Cortex of kidney (tissue), 1 donor: Measurements from ENCODE around the gene PODN.

Experiments
- DNase-seq: peaks from one replicate; lab custom pipeline; 2025; lab: John Stamatoyannopoulos, UW

The PODN gene

DNA sequence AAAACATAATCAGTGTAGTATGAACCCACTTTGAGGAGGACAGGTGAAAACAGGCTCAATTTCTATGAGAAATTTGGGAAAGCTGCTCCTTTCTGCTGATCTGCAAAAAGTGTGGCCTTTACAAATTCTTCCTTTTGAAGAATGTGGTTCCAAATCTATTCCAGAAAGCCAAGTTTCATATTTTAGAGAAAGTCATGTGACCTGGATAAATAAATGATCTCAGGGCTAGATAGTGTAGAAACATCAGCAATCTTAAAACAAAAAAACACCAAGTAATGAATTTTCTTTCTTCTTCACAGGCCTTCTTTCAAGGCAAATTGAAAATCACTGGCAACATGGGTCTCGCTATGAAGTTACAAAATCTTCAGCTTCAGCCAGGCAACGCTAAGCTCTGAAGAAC is 11.7 kb upstream of the PODN start:
- DNase-seq: no peak

DNA sequence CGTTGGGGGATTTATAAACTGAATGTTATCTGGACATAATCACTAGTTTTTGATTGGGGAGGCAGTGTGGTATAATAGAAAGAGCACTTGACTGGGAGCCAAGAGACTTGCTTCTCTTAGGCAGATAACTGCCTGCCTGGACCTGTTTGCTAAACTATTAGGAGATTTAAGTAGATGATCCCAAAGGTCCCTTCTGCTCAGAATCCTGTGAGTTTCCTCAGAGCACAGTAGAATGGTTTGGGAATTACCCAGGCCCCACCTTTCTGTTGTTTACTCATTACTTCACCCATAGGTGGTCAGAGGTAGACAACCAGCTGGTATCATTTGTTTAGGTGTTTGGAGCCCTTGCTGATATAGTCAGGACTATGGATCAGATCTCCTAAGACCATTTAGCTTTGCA is 10.3 kb upstream of the PODN start:
- no peak for DNase-seq

DNA sequence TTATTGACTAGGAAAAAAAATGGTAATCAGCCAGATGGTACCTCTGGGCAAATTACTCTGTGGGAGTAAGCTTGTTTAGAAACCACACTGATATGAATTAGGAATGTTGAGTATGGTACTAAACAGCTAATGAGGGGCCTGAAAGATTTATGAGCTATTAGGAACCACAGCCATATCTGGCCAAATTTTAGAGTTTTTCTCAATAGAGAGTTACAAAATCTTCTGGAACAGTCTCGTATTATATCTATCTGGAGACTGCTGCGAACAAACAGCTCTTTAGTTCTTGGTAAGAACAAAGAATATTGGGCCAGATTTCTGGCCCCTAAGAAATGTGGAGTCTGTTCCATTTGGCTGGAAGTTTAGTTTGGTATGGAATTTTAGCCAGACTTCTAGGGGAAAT is 4.9 kb upstream of the PODN start:
- DNase-seq: no peak

DNA sequence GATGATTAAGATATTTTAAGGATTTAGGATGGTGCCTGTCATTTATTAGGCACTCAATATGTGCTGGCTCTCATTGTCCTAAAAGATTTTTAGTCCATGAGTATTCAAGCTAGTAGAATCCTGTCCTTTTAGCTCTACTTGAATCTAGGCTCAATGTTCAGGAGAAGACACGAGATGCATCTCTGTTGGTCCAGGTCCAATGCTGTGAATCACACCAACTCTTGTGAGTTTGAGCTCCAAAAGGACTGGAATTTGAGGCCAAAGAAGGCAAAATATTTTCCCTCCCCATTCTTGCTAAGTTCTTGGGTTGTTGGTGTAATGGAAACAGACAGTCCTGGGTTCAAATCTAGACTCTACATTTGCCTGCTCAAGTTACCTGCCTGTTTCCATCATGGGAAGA is 1.4 kb upstream of the PODN start:
- DNase-seq: no peak

DNA sequence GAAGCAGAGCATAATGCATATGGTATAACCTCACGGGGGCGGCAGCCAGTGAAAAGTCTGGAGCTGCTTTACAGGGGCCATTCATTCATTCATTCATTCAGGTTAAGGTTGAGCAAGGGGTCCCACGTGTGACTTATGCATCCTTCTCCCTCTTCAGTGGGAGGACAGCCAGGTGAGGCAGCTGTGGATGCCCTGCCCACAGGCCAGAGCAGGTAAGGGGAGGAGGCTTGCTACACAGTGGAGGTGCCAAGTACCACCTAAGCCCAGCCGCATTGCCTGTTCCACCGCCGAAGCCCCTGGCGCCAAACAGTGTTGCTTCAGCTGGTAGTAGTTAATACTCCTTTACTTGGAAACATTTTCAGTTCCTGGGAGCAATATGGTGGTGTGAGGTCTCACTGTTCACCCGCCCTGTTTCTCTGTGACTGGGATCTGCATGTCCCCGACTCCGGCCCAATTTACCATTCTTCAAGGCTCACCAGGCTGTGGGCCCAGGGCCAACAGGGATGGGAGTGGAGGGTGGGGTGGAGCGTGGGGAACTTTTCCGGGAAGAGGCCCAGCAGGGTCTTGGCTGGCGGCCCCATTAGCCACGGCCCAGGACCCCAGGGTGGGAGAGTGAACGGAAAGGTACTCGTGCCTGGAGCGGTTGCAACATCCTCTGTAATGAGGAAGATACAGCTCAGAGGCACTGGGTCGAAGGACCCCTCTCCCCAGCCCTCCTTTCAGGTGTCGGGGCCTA is 722 bp upstream of the PODN start:
- no peak for DNase-seq

DNA sequence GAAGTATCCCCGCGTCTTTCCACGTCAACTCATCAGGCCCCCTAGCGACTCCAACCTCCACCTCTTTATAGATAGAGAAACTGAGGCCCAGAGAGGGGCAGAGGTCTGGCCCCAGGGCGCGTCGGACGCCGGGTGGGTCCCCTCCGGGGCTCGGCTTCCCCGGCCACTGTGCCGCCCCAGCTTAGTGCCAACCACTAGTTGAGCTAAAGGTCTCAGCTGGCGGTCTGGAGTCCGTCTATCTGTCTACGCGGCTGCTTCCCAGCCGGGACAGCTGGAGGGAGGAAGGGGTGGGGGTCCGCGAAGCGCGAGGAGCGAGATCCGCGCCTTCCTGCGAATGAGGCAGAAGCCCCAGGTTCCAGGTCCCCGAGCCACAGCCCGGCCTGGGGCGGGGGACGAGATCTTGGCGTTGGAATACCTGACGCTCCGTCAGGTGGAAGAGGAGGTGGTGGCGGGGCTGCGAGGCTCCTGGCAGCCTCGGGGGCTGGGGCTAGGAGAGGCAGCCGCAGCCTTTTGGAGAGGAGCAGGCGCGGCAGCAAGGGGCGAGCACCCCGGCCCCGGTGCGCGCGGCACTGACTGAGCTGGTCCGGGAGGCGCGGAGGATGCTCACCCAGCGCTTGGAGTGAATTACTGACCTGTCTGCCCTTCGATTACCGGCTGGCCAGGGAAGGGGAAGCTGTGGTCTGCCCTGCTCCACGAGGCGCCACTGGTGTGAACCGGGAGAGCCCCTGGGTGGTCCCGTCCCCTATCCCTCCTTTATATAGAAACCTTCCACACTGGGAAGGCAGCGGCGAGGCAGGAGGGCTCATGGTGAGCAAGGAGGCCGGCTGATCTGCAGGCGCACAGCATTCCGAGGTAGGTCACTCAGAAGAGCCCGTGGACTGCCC is 937 bp downstream of the PODN start:
- DNase-seq: no peak

DNA sequence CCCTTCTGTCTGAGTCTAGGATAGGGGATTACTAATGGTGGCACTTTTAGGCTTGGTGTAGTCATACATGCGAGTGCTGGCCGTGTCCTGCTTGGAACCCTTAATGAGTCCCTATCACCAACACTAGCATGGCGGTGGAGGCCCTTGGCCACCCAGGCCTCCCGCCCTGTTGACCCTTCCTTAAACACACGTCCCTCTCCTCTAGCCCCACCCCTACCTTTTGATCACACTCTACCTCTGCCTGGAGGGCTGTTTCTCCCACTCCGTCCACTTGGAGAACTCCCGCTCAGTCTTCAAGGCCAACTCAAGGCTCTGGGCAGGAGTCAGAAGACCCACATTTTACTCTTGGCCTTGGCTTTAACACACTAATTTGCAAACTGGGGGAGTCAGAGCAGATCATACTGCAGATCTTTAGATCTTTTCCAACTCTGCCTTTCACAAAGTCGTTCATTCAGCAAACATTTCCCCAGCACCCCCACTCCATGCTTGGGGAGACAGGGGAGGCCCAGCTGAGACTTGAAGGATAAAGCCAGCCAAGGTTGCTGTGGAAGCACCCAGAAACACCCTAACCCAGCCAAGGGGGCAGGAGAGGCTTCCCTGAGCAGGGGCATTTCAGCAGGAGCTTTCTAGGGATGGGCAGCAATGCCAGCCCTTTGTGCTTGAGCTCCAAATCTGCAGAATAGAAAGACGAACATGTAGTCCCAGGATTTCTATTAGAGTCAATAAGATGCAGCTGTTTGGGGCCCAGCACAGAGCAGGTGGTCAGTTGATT is 1.9 kb downstream of the PODN start:
- no peak for DNase-seq

DNA sequence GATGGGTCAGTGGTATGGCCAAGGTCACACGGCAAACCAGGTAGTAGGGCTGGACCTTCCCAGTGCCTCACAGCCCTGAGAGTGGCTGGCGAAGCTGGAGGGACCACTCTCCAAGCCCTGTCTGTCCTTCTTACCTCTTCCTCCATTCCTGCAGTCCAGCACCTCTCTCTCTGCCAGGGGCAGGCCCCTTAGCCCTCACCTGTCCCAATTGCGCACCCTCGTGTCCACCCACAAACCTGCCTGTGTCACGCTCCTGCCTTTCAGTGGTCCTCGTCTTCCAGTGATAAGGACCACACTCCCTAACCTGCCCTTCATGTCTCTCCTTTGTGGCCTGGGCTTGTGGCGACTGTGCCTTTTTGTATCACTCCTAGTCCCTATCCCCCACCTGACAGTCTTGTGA is 3.4 kb downstream of the PODN start:
- no peak for DNase-seq

DNA sequence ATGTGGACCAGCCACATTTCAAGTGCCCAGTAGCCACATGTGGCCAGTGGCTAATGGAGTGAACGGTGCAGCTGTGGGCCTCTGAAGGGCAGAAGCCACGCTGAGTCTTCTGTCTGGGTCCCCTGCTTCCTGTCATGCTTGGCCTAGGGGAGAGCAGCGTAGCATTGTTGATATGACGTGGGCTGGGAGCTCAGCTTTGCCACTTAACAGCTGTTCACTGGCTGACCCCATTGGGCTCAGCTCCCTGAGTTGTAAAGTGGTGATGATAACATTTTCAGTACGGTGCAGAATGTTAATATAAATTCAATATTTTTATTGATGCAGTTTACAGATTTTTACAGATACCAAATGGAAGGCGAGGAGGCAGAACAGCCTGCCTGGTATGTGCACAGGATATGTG is 4.5 kb downstream of the PODN start:
- no peak for DNase-seq

DNA sequence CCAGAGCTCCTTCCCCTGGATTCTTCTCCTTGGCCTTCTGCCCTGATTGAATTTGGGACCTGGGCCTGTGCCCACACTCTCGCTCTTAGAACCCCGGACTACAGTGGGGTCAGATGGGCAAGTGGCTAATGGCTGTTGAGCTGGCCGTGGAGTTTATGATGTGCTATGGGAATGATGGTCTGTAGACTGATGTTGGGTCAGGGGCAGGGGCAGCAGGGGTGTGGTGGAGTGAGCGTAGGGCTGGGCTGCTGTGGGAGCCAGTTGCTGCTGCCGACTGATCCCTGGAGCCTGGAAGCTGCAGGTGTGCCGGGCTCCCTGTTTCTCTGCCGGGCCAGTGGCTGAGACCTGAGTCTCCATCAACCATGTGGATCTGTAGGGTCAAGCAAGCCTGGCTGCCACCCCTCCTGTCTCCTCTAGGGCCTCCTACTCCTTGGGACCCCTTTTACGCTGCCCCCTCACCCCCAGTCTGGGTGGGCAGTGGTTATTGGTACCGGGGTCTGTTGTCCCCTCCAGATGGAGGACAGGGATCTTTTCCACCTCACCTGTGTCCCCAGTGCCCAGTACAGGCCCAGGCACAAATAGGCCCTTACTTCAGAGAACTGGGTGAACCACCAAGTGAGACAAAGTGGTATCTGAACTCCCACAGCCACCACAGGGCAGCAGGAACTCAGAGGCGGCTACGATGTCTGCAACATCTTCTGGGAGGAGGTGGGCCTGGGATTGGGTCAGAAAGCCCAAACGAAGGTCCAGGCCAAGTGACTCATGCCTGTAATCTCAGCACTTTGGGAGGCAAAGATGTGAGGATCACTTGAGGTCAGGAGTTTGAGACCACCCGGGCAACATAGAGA is 5.1 kb downstream of the PODN start:
- DNase-seq: no peak

DNA sequence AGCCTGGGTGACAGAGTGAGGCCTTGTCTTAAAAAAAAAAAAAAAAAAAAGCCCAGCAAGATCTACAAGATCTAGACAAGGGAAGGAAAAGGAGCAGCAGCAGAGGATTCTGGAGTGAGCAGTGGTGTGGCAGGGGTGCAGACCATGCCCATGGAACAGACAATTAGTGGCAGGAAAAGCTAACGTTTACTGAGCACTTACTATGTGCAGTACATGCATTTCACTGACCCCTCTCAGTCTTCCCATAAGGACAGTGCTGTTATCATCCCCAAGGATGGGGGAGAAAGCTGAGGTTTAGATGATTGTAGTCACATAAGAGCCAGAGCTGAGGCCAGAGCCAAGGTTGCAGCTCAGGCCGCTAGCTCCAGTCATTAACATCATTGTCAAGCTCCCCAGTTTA is 5.9 kb downstream of the PODN start:
- no peak for DNase-seq

DNA sequence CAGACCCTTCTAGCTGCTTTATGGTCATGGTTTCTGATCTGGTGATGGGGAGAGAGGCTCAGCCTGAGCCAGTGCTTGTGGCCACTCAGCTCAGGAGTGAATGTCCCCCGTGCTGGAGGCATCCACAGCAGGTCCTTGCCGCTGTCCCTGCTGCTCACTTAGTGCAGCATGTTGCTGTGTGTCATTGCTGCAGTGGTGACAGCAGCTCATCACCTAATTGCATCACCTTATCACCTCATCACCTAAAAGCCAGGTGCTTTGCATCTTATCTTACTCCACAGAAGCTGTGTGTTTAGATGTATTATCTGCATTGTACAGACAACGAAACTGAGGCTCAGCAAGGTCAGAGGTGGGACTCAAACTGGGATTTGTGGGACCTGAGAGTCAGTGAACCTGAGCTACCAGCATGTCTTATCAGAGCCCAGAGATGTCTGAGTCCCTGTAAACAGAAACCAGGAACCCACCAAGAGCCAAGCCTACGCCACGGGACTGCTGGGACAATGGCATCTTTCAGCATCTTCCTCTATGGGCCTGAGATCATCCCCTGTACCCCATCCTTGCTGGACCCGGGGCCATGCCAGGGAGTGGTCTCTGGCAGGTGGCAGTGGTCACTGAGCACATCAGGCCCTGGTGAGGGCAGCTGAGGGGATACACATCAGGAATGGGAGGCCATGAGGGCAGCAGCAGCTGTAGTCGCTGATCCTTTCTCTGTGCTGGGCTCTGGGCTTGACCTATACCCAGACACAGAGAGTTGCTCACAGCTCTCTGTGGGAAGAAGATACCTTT is 6.5 kb downstream of the PODN start:
- DNase-seq: no peak

DNA sequence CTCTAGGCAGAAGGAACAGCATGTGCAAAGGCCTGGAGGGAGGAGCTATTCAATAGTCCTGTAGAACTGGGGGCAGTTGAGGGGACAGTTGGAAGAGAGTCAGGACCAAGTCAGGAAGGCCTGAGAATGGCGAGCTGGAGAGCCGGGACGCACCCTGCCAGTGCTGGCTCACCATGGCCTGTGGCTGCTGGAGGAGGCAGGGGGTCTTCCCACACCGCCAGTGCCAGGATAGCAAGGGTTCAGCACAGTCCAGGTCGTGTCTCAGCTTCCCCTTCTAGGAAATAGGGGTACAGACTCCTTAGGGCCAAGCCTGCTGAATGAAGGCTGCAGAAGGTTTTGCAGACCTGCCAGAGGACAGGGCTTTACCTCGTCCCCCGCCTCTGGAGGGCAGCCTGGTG is 7.3 kb downstream of the PODN start:
- DNase-seq: no peak

DNA sequence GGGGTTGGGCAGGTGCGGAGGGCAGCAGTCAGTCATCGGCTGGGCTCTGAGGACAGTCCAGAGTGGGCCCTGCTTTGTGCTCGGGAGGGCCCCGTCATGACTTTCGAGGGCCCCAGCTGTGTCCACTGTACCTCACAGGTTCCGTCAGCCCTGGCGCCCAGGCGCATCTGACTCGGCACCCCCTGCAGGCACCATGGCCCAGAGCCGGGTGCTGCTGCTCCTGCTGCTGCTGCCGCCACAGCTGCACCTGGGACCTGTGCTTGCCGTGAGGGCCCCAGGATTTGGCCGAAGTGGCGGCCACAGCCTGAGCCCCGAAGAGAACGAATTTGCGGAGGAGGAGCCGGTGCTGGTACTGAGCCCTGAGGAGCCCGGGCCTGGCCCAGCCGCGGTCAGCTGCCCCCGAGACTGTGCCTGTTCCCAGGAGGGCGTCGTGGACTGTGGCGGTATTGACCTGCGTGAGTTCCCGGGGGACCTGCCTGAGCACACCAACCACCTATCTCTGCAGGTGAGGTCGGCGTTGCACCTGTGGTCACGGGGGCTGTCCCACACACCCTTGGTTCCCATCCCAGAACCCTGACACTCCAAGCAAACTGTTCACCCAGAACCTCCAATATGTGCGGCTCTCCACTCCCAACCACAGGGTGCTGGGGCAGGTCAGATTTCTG is 7.8 kb downstream of the PODN start:
- DNase-seq: no peak

DNA sequence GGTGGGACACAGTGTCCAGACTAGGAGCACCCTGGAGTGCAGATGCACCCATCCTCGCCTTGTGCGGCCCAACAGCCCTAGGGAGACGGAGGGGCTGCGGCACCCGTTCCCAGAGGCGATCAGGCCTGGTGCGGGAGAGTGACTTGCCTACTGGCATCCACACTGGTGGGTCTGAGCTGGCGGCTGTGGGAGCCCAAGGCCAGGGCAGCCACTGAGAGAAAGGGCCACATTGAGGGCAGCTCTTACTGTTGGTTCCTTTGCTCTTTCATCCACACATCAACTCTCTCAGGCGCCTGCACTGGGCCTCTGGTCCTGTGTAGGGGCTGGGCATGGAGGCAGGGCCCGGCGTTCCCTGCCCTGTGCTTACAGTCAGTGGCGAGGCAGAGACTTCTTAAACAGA is 8.6 kb downstream of the PODN start:
- DNase-seq: no peak

DNA sequence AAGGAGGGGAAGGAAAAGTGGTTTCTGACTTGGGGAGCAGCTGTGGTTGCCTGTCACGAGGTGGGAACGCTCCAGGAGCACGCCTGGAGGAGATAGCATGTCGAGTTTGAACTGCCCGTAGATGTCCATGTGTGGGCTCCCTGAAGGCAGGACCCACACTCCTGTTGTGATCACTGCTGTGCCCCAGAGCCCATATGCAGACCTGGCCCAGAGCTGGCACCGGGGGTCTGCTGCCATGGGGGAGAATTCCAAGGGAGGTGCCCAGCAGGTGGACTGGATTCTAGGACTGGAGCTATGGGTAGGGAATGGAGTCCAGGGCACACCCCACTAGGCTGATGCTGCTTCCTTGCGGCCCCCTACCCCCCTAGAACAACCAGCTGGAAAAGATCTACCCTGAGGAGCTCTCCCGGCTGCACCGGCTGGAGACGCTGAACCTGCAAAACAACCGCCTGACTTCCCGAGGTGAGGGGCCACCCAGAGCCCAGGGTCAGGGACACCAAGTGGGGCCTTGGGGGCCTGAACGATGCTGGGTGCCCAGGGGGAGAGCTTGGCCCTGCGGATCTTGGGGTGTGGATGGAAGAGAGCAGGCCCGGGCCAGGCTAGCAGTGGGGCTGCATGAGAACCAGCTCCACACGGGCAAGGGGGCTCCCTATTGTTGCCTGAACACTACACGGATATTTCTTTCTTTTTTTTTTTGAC is 9.3 kb downstream of the PODN start:
- DNase-seq: no peak

DNA sequence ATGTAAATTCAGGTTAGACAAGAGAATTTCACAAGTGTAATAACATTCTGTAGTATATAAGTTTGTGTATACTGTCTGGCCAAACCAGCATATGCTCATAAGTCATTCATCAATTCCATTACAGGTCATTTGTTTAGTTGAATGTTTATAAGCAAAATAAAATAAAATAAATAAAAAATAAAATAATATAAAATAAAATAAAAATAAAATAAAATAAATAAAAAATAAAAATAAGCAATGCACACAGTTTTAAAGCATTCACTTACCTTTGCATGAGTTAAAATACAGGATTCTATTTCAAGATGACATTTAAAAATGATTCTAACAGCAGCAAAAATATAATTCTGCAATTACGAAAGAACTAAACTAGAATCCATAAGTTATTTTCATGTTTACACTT is 9.9 kb downstream of the PODN start:
- DNase-seq: no peak

DNA sequence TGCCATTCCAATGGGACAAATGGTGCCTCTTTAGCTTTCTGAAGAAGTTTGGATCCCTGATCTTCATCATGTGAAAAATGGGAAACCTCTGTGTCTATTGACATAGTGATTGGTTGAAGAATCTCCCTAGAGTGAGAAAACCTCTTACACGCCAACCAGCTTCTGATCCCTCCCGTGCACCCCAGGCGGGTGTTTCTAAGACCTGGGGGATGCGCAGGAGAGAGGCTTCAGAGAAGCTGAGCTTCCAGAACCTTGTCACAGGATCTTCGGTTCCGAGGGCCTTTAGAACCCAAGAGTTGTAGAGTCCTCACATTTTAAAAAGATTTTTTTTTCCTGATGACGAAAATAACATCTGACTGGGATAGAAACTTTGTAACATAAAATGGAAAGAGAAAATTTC is 11.3 kb downstream of the PODN start:
- no peak for DNase-seq

DNA sequence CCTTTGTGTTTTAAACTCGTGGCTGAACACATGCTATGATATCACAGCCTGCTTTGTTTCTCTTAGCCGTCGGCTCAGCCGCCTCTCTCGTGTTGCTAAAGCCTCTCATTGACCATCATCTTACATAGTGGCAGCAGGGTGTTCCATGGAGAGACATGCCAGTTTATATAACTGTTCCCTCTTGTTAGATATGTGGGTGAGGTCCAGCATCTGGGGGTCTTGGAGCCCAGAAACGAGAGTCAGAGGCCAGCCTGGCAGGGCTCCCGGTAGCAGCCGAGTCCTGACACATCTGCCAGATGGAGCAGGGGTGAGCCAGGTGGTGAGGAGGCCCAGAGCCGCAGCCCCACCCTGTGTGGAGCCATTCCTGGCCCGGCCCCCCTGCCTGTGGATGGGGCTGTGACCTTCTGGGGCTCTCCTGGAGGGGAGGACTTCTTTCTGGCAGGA is 11.9 kb downstream of the PODN start:
- no peak for DNase-seq
